Choroid plexus epithelial cell (primary cell): ENCODE measurements around the gene ALPG.

Experiments used
- DNase-seq: peaks from one replicate; pipeline ENCODE4 v3.0.0-alpha.2; 2010; ENCODE audit warnings: low read depth
- H3K4me3 ChIP-seq: 2 replicates; pipeline ENCODE4 v1.5.1; 2011; ENCODE audit warnings: low read depth, mild to moderate bottlenecking, control low read depth, low read length, moderate library complexity
- CTCF ChIP-seq: conservative IDR thresholded peaks from 2 replicates; pipeline ENCODE4 v1.5.1; 2011; ENCODE audit warnings: low read depth, mild to moderate bottlenecking, control low read depth, inconsistent platforms, low read length, moderate library complexity

The ALPG gene

GRCh38 chr2:232454630-232455029, 48.0 kb downstream of the ALPG start:
- DNase-seq, result no peak
- H3K4me3 ChIP-seq, result no peak overlapping the region
- no peak for TF ChIP-seq CTCF

DNA sequence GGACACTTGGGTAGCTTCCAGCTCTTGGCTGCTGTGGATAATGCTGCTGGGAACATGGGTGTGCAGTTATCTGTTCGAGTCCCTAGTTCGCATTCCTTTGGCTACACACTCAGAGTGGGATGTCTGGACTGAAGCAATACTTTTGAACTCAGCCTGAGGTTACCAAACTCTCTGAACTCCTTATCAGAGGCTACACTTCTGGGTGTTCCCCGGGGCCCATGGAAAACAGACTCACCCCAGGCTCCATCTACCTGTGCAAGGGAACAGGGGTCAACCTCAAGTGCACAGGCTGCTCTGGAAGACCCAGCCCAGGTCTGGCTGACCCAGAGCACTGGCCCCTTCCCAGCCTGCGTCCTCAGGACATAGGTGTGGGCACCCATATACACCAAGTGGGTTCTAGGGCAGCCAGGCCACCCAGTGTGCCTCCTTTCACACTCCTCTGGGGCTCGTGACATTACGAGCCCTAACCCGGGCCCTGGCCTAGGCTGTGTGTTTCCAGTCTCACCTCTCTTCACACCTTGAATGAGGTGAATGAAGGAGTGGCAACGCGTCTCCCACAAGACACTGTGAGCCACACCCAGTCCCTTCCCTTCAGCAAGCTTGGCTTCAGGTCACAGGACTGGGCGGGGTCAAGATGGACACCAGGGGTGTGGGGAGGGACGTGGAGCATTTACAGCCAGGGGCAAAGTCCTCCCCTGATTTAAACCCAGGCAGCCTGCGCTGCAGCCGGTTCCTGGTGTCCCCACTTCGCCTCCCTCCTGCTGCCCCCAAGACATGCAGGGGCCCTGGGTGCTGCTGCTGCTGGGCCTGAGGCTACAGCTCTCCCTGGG, 49.0 kb downstream of the ALPG start, which contains the start of gene ALPI:
TSS of gene ALPI (plus strand) at position 728 of the 830 bp plus-strand sequence. CDS start at position 775, 47 bp downstream.
- DNase-seq, result no peak
- no peak for TF ChIP-seq CTCF
- H3K4me3 ChIP-seq, result no peak within 1 kb of the TSS

DNA sequence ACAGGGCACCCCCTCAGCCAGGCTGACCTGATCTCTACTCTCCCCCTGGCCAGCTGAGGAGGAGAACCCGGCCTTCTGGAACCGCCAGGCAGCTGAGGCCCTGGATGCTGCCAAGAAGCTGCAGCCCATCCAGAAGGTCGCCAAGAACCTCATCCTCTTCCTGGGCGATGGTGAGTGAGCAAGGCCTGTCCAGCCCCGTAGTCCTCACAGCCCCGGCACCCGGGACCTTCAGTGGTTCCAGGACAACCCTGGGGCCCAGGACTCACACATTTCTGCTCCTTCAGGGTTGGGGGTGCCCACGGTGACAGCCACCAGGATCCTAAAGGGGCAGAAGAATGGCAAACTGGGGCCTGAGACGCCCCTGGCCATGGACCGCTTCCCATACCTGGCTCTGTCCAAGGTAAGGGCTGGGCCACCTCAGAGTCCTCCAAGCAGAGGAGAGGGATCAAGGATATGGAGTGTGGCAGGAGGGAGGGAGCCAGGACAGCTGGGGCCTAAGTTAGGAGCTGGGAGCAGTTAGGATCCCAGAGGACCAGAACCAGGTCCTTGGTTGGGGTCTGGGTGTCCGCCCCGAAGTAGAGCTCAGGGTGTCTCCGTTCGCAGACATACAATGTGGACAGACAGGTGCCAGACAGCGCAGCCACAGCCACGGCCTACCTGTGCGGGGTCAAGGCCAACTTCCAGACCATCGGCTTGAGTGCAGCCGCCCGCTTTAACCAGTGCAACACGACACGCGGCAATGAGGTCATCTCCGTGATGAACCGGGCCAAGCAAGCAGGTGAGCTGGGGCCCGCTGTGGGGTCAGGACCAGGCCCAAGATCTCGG, 49.9 kb downstream of the ALPG start:
- TF ChIP-seq CTCF, result no peak
- H3K4me3 ChIP-seq, result no peak overlapping the region
- no peak for DNase-seq

DNA sequence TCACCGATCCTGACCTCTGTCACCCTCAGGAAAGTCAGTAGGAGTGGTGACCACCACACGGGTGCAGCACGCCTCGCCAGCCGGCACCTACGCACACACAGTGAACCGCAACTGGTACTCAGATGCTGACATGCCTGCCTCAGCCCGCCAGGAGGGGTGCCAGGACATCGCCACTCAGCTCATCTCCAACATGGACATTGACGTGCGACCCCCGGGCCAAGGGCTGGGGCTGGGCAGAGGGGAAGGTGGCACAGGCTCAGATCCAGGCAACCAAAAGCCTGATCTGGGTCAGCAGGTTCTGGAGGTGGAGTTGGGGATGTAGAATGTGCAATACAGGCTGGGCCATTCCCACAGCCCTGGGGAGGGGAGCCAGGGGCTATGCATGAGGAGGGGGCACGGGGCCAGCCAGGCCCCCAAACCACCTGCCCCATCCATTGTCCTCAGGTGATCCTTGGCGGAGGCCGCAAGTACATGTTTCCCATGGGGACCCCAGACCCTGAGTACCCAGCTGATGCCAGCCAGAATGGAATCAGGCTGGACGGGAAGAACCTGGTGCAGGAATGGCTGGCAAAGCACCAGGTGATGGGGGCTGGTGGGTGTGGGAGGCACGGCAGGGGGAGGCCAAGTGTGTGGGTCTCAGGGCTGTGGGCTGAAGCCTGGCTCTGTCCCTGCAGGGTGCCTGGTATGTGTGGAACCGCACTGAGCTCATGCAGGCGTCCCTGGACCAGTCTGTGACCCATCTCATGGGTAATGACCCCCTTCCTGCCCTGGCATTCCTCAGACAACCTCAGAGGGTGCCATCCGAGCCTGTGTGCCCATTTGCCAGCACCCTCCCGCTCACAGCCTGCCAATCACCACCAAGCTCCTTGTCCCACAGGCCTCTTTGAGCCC, 50.7 kb downstream of the ALPG start:
- TF ChIP-seq CTCF, result no peak
- H3K4me3 ChIP-seq, result no peak overlapping the region
- DNase-seq, result no peak

- no peak overlapping the region for H3K4me3 ChIP-seq
- no peak for TF ChIP-seq CTCF
- DNase-seq, result no peak
Observed at GRCh38 chr2:232458051-232458660, 51.5 kb downstream of the ALPG start.
